Heart right ventricle (tissue), 16 donors: ENCODE measurements around the gene TASP1. TPM values are rescaled to one million over a fixed set of nuclear protein-coding genes. Genes with fewer than 3 reads are reported as not detected.
A peak's percentile ranks its signal among the peaks of the same experiment; 100 is the strongest.

Experiments
- ATAC-seq, 8 donors: fragments of 200-7000 bp; cut with Tn5 transposase; one replicate each; pipeline ENCODE4 v1.9.1; 2020; ENCODE audit warnings: mild to moderate bottlenecking in 8 of 8, moderate library complexity in 8 of 8, moderate number of reproducible peaks in 1 of 8
- DNase-seq, 2 donors: peaks; one replicate each; pipeline ENCODE4 v3.0.0-alpha.2; 2020
- H3K27ac ChIP-seq, 10 donors: fragments of 200-600 bp; sonication (generic) in 2 of 10; one replicate each; pipeline versions ENCODE4 v1.5.0 to v1.8.0; 2020 to 2022; ENCODE audit warnings: mild to moderate bottlenecking in 3 of 10
- H3K27me3 ChIP-seq, 7 donors: fragments of 200-600 bp; one replicate each; pipeline ENCODE4 v1.8.0; 2021 to 2022; ENCODE audit warnings: mild to moderate bottlenecking in 2 of 7
- H3K36me3 ChIP-seq, 9 donors: fragments of 200-600 bp; sonication (generic) in 1 of 9; one replicate each; pipeline versions ENCODE4 v1.5.0 to v1.8.0; 2020 to 2022; ENCODE audit warnings: mild to moderate bottlenecking in 2 of 9
- H3K4me1 ChIP-seq, 9 donors: fragments of 200-600 bp; sonication (generic) in 1 of 9; one replicate each; pipeline versions ENCODE4 v1.5.0 to v1.8.0; 2020 to 2022; ENCODE audit warnings: mild to moderate bottlenecking in 4 of 9
- H3K4me3 ChIP-seq, 10 donors: fragments of 200-600 bp; sonication (generic) in 2 of 10; one replicate each; pipeline versions ENCODE4 v1.5.0 to v1.8.0; 2020 to 2022; ENCODE audit warnings: mild to moderate bottlenecking in 7 of 10, moderate library complexity in 2 of 10
- H3K9me3 ChIP-seq, 11 donors: fragments of 200-600 bp in 10 of 11; sonication (generic) in 2 of 11; one replicate each; pipeline versions ENCODE4 v1.5.0 to v1.8.0; 2013 to 2022; ENCODE audit warnings: mild to moderate bottlenecking in 2 of 11, control low read depth in 1 of 11, moderate library complexity in 1 of 11
- whole genome bisulfite sequencing, 2 donors: extraction: QIAGEN DNeasy Blood & Tissue Kit; methylation state at CpG; one replicate each; pipeline ENCODE4 v1.1.7; 2013; ENCODE audit warnings: inconsistent platforms in 1 of 2; 5-methylcytosine and 5-hydroxymethylcytosine counted together
- intact Hi-C, 10 donors: fragments of 100-400 bp; cut with DNase I; formaldehyde crosslinking; loops; one replicate each; pipeline versions ENCODE4 v1.11.1 to v1.14.2; 2022
- long read RNA-seq, 3 donors: library from polyadenylated mRNA; unstranded; transcript quantifications; one replicate each; pipeline ENCODE4 v2.0.0, GENCODE V29; 2020 to 2021
- polyA plus RNA-seq, 2 donors: library from polyadenylated mRNA; stranded (reverse); fragments of 200-250 nt; gene quantifications; one replicate each; pipeline ENCODE4 v1.2.3, GENCODE V29; 2013
- total RNA-seq, 10 donors: library from RNA; stranded (reverse); fragmentation: NEBNext Ultra II Directional in 3 of 10; extraction: Animal tissue kit (Norgen Biotek cat#: 25700) in 3 of 10; gene quantifications; one replicate each; pipeline versions ENCODE4 v1.2.1 to v1.2.4, GENCODE V29; 2021 to 2023
- TF ChIP-seq, protein P1 (sequence below), 9 donors: fragments of 200-600 bp; sonication (generic) in 2 of 9; IDR thresholded peaks; one replicate each; pipeline versions ENCODE4 v1.5.0 to v1.8.0; 2021 to 2022; ENCODE audit warnings: antibody characterized with exemption in 9 of 9, mild to moderate bottlenecking in 5 of 9, moderate library complexity in 1 of 9
- donor health status: Arrhythmogenic right ventricular cardiomyopathy.
- donor health status: ischemic (EF 13 %, LVEDD 7.1; RV severe dilation, severe dysfunction).
- donor health status: healthy with polysubstance abuse.
- donor health status: DM: no; HTN: yes; CAD: no.
- donor health status: DM: no; HTN: no; CAD: no.
- donor health status: ischemic (EF 25% LVEDD 6.9; RV normal size, moderate dysfunction).
- donor health status: ischemic (EF 25% LVEDD 5.7; RV mildly dilated, moderate dysfunction).
- donor health status: healthy.
- donor health status: DM: yes; HTN: yes; CAD: no.
- donor health status: Ischemic cardiomyopathy.
- donor health status: ischemic (EF 35%, LVEDD 5.7; RV mildly dilated, moderate dysfunction).
- donor health status: nonischemic (EF 11% LVEDD 7.7; RV severe dilation, severe dysfunction).
- donor health status: DM: yes; HTN: yes; CAD: no.
- donor health status: PGD.
- donor health status: ischemic (EF 29% LVEDD 5.4; RV normal size, mild dysfunction).
- donor health status: nonischemic (EF 23%, LVEDD 6.1; RV moderate dilation, normal function).

TASP1 gene, protein sequence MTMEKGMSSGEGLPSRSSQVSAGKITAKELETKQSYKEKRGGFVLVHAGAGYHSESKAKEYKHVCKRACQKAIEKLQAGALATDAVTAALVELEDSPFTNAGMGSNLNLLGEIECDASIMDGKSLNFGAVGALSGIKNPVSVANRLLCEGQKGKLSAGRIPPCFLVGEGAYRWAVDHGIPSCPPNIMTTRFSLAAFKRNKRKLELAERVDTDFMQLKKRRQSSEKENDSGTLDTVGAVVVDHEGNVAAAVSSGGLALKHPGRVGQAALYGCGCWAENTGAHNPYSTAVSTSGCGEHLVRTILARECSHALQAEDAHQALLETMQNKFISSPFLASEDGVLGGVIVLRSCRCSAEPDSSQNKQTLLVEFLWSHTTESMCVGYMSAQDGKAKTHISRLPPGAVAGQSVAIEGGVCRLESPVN
- 1 to 10 TPM; 4.6 to 8.5 (median 6.0) TPM for total RNA-seq
- polyA plus RNA-seq, result 1 to 10 TPM; 2.1 to 3.7 TPM
- long read RNA-seq, donor 1, partial matches to known transcripts, result 2 of 8 reads
- long read RNA-seq, donor 1, other reads (novel, unspliced or antisense), result 2 of 8 reads
- long read RNA-seq, donor 2, transcript TASP1-201 (14 exons, 2,352 nt), result major isoform, 8 of 15 reads
- long read RNA-seq, donor 2, partial matches to known transcripts, result 4 of 15 reads
- long read RNA-seq, donor 2, other reads (novel, unspliced or antisense), result 3 of 15 reads
- long read RNA-seq, donor 3, transcript TASP1-201 (14 exons, 2,352 nt), result major isoform, 12 of 26 reads
- long read RNA-seq, donor 3, partial matches to known transcripts, result 3 of 26 reads
- long read RNA-seq, donor 3, other reads (novel, unspliced or antisense), result 11 of 26 reads

DNA sequence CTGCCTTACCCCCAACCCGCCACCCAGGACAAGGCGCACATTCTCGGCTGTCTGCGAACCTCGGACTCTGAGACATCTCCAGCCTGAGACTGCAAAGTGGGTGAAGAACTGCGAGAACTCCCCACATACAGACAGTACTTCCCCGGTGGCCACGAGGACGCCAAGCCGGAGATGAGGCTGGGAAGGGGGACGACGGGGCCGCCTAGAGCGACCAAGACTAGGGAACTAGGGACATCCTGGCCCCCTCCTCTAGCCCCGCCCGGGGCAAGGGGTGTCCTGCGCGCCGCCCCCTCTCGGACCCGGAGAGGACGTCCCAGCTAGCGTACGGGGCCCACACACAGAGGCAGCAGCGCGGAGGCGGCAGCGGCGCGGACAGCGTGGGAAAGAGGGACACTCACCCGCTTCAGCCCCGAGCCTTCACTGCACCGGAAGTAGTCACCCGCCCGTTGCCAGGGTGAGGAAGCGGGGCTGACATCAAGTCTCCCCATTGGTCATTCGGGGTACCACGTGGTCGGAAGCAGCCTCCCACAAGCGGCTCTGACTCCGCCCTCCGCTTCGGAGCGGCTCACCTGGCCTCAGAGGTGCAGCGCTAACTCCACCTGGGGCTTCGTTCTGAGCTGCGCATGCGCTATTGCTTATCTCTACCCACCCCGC is at the start of gene TASP1:
TSS of gene TASP1 (minus strand) at position 437 of the 654 bp plus-strand sequence. CDS start 8,854 bp downstream, outside the sequence.
- H3K4me1 ChIP-seq, result peaks cover 0 to 15% (median 11%) of the 10 kb centered on the region in 9 donors
- WGBS, 2 donors, result 0% methylated on average over 46 to 50 of the region's 50 CpGs
- H3K4me3 ChIP-seq, result peak within 1 kb of the TSS; percentile 78 to 98 (median 93)
- no peaks in the 10 kb centered on the region for H3K9me3 ChIP-seq
- TF ChIP-seq, protein P1, sequence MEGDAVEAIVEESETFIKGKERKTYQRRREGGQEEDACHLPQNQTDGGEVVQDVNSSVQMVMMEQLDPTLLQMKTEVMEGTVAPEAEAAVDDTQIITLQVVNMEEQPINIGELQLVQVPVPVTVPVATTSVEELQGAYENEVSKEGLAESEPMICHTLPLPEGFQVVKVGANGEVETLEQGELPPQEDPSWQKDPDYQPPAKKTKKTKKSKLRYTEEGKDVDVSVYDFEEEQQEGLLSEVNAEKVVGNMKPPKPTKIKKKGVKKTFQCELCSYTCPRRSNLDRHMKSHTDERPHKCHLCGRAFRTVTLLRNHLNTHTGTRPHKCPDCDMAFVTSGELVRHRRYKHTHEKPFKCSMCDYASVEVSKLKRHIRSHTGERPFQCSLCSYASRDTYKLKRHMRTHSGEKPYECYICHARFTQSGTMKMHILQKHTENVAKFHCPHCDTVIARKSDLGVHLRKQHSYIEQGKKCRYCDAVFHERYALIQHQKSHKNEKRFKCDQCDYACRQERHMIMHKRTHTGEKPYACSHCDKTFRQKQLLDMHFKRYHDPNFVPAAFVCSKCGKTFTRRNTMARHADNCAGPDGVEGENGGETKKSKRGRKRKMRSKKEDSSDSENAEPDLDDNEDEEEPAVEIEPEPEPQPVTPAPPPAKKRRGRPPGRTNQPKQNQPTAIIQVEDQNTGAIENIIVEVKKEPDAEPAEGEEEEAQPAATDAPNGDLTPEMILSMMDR (IDR thresholded peaks at IDR 0.05), result no peak
- intact Hi-C loops, result loop anchor here in 3 of 10 donors (5.0 to 10.0 kb wide), 3 partner anchors 136 to 146 kb away; partner anchors contain the start of genes ESF1 (in 2 of the 3) and NDUFAF5 (in 1 of the 3)
- no peaks in the 10 kb centered on the region for H3K36me3 ChIP-seq
- DNase-seq, result peak; percentile 91 to 95
- peaks cover 0 to 8% (median 0%) of the 10 kb centered on the region in 7 donors for H3K27me3 ChIP-seq
- peak within 1 kb of the TSS in 9 of 10 donors; percentile 34 to 89 (median 68) for H3K27ac ChIP-seq
- peak; percentile 100 for ATAC-seq

DNA sequence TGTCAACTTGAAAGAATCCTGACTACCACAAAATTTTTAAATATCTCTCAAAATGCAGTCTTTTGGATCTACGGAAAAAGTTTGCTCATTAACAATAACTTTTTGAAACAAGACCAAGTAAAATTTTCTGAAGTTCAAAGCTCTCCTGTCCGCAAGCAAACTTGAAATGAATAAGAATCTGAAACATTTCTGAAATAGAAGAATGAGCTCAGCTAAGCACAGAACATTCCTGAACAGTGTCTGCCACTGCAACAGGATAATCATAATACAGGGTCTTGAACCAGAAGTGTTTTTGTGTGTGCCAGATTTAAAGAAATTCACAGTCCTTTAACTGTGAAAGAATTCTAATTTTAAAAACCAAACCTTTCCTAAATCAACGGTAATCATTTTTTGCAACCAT is 49.1 kb upstream of the TASP1 start:
- ATAC-seq (no peak), DNase-seq (no peak)
- Histone ChIP-seq H3K4me3 (no peak overlapping the region), H3K4me1 (no peaks in the 10 kb centered on the region), H3K9me3 (no peaks in the 10 kb centered on the region), H3K36me3 (no peaks in the 10 kb centered on the region), H3K27me3 (peaks cover 0 to 10% (median 0%) of the 10 kb centered on the region in 7 donors), H3K27ac (no peak overlapping the region)
- WGBS, 2 donors, result 84 to 88% methylated on average over 3 of the region's 3 CpGs
- TF ChIP-seq, protein P1 (IDR thresholded peaks at IDR 0.05), result no peak
- intact Hi-C loops, result no loop called here

DNA sequence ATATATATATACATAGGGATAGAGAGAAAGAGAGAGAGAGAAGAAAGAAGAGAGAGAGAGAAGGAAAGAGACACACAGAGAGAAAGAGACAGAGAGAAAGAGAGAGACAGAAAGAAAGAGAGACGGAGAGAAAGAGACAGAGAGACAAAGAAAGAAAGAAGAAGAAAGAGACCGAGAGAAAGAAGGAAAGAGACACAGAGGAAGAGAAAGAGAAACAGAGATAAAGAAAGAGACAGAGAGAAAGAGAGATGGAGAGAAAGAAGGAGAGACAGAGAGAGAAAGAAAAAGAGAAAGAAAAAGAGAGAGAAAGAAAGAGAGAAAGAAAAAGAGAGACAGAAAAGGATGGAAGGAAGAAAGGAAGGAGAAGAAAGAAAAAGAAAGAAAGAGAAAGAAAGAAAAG is 46.9 kb upstream of the TASP1 start:
- peaks cover 0 to 10% (median 0%) of the 10 kb centered on the region in 7 donors for H3K27me3 ChIP-seq
- TF ChIP-seq, protein P1 (IDR thresholded peaks at IDR 0.05), result no peak
- DNase-seq, result no peak
- WGBS, 2 donors, result 87 to 96% methylated on average over 2 of the region's 2 CpGs
- no peak overlapping the region for H3K27ac ChIP-seq
- H3K9me3 ChIP-seq, result no peaks in the 10 kb centered on the region
- intact Hi-C loops, result no loop called here
- H3K36me3 ChIP-seq, result no peaks in the 10 kb centered on the region
- ATAC-seq, result no peak
- H3K4me3 ChIP-seq, result no peak overlapping the region
- no peaks in the 10 kb centered on the region for H3K4me1 ChIP-seq
